GM18909 (cell line): ENCODE measurements around the gene FAM107B.
"Not testable (repeated sequence)": the region's sequence is repeated elsewhere in the genome, so short reads cannot be mapped to it uniquely, and the experiment has no call there.

Source experiments
- ATAC-seq: cut with Tn5 transposase; IDR thresholded peaks from one replicate; pipeline ENCODE4 v1.9.1; 2021; ENCODE audit warnings: mild to moderate bottlenecking; ENCODE audit not compliant: unreplicated experiment, poor library complexity

FAM107B gene

GRCh38 chr10:14737808-14738545, 36.7 kb downstream of the FAM107B start:
- ATAC-seq: no peak

GRCh38 chr10:14736600-14737081, 38.1 kb downstream of the FAM107B start:
- ATAC-seq: peak; percentile 33

GRCh38 chr10:14736043-14736442, 38.7 kb downstream of the FAM107B start:
- no peak for ATAC-seq

- ATAC-seq: no peak
Observed at GRCh38 chr10:14731875-14732512, 42.7 kb downstream of the FAM107B start.

GRCh38 chr10:14728346-14728745, 46.4 kb downstream of the FAM107B start:
- ATAC-seq: no peak

- no peak for ATAC-seq
Observed at GRCh38 chr10:14727924-14728323, 46.8 kb downstream of the FAM107B start.

- ATAC-seq: no peak
Observed at GRCh38 chr10:14727465-14727864, 47.2 kb downstream of the FAM107B start.

GRCh38 chr10:14724931-14725330, 49.8 kb downstream of the FAM107B start:
- ATAC-seq: no peak

GRCh38 chr10:14723052-14723689, 51.5 kb downstream of the FAM107B start:
- ATAC-seq: no peak

- ATAC-seq: no peak
Observed at GRCh38 chr10:14717552-14717951, 57.1 kb downstream of the FAM107B start.

GRCh38 chr10:14712991-14713424, 61.7 kb downstream of the FAM107B start:
- no peak for ATAC-seq

- ATAC-seq: not testable (repeated sequence)
Observed at GRCh38 chr10:14709344-14709743, 65.4 kb downstream of the FAM107B start.

GRCh38 chr10:14707481-14707880, 67.2 kb downstream of the FAM107B start:
- ATAC-seq: no peak

- no peak for ATAC-seq
Observed at GRCh38 chr10:14705548-14706230, 69.0 kb downstream of the FAM107B start.

GRCh38 chr10:14703631-14704001, 71.1 kb downstream of the FAM107B start:
- no peak for ATAC-seq

GRCh38 chr10:14701466-14701865, 73.2 kb downstream of the FAM107B start:
- ATAC-seq: no peak

- no peak for ATAC-seq
Observed at GRCh38 chr10:14700546-14700945, 74.2 kb downstream of the FAM107B start.

- no peak for ATAC-seq
Observed at GRCh38 chr10:14699482-14699881, 75.2 kb downstream of the FAM107B start.

- ATAC-seq: no peak
Observed at GRCh38 chr10:14698829-14699170, 75.9 kb downstream of the FAM107B start.

GRCh38 chr10:14698111-14698828, 76.4 kb downstream of the FAM107B start:
- no peak for ATAC-seq
